Subcutaneous adipose tissue (tissue), 4 donors: ENCODE results near the gene SSBP1. TPM values are rescaled to one million over a fixed set of nuclear protein-coding genes. Genes with fewer than 3 reads are reported as not detected.

ENCODE experiments used
- CTCF ChIP-seq: fragments of 450-650 bp; IDR thresholded peaks from one replicate; pipeline ENCODE4 v1.5.1; 2016; ENCODE audit warnings: low read depth, mild to moderate bottlenecking, control low read depth, antibody characterized with exemption, moderate library complexity
- total RNA-seq, 4 donors: library from RNA; depleted of rRNA; stranded (reverse); fragments of >200 nt; gene quantifications; one replicate each; pipeline ENCODE4 v1.1.0, GENCODE V29; 2016

The SSBP1 gene
- total RNA-seq, 4 donors from 2014 or later: 71.8 to 123 (median 85.1) TPM

GRCh38 chr7:141698247-141699015 is 39.7 kb upstream of the SSBP1 start:
- TF ChIP-seq CTCF: no peak

- no peak for TF ChIP-seq CTCF
Observed at GRCh38 chr7:141699860-141700259, 38.3 kb upstream of the SSBP1 start.

- TF ChIP-seq CTCF: no peak
Observed at GRCh38 chr7:141700296-141700847, 37.8 kb upstream of the SSBP1 start.

GRCh38 chr7:141700848-141701371 is 37.2 kb upstream of the SSBP1 start:
- no peak for TF ChIP-seq CTCF

GRCh38 chr7:141701489-141702046 is 36.6 kb upstream of the SSBP1 start:
- no peak for TF ChIP-seq CTCF

- no peak for TF ChIP-seq CTCF
Observed at GRCh38 chr7:141702047-141702567, 36.1 kb upstream of the SSBP1 start, which contains the start of gene DENND11. TSS of gene DENND11 (minus strand) at chr7:141702166. CDS start at chr7:141702153, 13 bp downstream.

GRCh38 chr7:141702892-141703291 is 35.3 kb upstream of the SSBP1 start:
- no peak for TF ChIP-seq CTCF
